GM18519 (cell line): ENCODE results near the gene NPEPL1.

Source experiments
- ATAC-seq: cut with Tn5 transposase; IDR thresholded peaks from one replicate; pipeline ENCODE4 v1.9.1; 2021; ENCODE audit warnings: mild to moderate bottlenecking, moderate library complexity; ENCODE audit not compliant: unreplicated experiment, low FRiP score

Gene NPEPL1

GRCh38 chr20:58712151-58712791 lies 19.7 kb downstream of the NPEPL1 start:
- ATAC-seq, result no peak

DNA sequence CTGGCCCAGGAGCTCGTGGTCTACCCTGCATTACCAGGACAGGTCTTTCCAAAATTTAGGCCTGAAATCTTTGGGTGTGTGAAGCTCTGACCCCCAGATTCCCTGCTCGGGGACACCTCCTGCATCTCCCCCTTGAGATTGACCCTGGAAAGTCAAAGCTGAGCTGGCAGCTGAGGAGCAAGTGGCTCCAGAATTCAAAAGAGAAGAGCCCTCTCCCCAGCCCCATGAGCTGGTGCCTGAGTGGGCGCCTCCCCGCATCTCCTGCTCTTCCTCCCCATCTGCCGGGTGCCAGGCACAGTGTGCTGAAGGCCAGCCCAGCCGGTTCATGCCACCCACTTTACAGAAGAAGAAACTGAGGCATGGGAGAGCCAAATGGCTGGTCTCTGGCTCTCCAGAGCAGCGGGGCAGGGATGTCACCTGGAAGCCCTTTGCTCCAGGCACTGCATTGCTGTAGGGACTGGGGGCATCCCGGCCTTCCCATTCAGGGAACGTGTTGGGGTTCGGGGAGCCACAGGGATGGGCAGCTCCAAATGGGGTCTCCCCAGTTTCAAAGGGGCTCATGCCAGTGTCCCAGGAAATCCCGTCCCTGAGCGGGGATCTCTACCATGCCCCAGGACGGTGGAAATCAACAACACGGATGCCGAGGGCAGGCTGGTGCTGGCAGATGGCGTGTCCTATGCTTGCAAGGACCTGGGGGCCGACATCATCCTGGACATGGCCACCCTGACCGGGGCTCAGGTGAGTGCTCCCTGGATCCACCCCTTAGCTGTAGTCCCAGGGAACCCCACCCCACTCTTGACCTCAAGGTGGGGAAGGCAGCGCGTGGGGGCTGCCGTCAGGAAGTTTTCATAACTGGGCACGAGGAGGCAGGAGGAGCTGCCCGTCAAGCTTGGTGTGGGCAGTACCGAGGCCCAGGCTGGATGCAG lies 20.5 kb downstream of the NPEPL1 start:
- ATAC-seq, result no peak

DNA sequence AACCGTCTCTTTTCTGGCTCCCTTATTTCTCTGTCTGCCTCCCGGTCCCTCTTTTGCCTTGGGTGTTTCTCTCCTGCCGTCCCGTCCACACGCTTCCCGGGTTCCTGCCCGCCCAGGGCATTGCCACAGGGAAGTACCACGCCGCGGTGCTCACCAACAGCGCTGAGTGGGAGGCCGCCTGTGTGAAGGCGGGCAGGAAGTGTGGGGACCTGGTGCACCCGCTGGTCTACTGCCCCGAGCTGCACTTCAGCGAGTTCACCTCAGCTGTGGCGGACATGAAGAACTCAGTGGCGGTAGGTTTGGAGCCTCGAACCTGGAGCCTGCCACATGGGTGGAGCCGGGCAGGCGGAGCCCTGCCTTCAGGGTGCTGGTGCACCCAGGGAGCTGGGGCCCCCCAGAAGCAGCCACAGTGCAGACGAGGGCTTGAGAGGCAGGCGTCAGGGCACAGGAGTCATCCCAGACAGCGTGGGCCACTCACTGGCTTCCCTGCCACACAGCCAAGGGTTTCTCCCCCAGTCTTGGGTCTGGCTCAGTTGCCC lies 21.3 kb downstream of the NPEPL1 start:
- no peak for ATAC-seq

DNA sequence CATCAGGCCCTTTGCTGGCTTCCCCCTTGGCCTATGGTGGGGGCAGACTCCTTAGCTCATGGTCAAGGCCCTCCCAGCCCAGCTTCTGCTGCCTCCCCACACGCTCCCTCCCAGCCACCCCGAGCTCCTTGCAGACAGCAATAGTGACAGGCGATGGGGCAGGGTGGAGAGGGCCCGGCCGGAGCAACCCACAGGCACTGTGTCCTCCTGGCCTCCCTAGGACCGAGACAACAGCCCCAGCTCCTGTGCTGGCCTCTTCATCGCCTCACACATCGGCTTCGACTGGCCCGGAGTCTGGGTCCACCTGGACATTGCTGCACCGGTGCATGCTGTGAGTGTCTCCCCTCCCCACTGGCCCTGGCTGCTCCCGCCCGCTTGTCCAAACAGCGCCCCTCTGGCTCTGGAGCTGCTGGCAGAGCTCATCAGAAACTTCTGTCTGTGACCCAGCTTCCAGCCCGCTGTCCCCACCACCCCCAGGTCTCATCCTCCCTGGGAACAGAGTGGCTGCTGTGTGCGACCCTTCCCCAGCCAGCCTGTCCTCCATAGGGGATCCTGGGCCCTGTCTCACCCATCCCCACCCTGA lies 21.8 kb downstream of the NPEPL1 start:
- ATAC-seq, result no peak

DNA sequence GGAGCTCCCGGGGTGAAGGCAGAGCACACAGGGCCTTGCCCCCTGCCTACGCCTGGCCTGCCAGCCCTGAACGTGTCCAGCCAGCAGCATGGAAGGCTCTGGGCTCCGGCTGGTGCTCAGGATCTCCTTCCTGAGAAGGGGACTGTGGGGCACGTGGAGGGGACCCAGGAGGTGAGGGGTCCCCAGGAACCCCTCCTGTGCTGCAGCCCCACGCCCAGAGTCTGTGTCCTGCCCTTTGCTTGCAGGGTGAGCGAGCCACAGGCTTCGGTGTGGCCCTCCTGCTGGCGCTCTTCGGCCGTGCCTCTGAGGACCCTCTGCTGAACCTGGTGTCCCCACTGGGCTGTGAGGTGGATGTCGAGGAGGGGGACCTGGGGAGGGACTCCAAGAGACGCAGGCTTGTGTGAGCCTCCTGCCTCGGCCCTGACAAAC lies 22.3 kb downstream of the NPEPL1 start:
- no peak for ATAC-seq

GRCh38 chr20:58715391-58715800 lies 22.8 kb downstream of the NPEPL1 start:
- ATAC-seq, result no peak

DNA sequence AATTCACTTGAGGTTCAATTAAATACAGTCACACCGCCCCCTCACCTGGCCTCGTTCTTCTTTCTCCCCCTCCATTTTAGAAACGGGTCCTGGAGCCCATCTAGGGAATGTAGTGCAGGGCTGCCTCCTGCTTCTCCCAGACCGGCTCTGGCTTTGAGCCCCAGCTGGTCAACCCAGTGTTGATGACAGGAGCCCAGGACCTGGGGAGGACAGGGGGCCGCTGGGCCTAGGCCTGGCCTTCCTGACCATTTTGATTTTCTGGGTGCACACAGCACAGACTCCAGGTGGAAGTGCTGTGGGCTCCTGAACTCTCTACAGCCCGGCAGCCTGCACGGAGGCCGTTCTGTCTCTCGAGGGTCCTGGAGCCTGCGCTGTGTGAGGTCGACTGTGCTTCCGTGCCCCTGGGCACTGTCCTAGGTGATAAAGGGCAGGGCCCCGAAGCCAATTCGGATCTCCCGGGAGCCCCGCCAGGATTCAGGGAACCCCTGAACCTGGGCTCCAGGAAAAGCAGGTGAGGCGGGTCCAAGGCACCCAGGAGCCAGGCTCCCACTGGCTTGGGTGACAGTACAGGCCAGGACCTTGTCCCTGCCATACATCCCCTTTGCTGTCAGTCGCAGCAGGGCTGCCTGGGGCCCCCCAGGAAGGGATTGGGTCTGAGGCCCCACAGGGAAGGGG lies 23.3 kb downstream of the NPEPL1 start:
- no peak for ATAC-seq

GRCh38 chr20:58716476-58717277 lies 24.1 kb downstream of the NPEPL1 start:
- no peak for ATAC-seq

GRCh38 chr20:58717278-58718091 lies 24.9 kb downstream of the NPEPL1 start:
- ATAC-seq, result no peak

- ATAC-seq, result no peak
These were observed 25.5 kb downstream of the NPEPL1 start for GRCh38 chr20:58718121-58718563.

GRCh38 chr20:58718729-58719128 lies 26.1 kb downstream of the NPEPL1 start:
- no peak for ATAC-seq

- ATAC-seq, result no peak
These were observed 26.7 kb downstream of the NPEPL1 start for GRCh38 chr20:58719258-58719657.

GRCh38 chr20:58719971-58720371 lies 27.4 kb downstream of the NPEPL1 start:
- no peak for ATAC-seq

- ATAC-seq, result no peak
These were observed 28.3 kb downstream of the NPEPL1 start for GRCh38 chr20:58720890-58721289.

DNA sequence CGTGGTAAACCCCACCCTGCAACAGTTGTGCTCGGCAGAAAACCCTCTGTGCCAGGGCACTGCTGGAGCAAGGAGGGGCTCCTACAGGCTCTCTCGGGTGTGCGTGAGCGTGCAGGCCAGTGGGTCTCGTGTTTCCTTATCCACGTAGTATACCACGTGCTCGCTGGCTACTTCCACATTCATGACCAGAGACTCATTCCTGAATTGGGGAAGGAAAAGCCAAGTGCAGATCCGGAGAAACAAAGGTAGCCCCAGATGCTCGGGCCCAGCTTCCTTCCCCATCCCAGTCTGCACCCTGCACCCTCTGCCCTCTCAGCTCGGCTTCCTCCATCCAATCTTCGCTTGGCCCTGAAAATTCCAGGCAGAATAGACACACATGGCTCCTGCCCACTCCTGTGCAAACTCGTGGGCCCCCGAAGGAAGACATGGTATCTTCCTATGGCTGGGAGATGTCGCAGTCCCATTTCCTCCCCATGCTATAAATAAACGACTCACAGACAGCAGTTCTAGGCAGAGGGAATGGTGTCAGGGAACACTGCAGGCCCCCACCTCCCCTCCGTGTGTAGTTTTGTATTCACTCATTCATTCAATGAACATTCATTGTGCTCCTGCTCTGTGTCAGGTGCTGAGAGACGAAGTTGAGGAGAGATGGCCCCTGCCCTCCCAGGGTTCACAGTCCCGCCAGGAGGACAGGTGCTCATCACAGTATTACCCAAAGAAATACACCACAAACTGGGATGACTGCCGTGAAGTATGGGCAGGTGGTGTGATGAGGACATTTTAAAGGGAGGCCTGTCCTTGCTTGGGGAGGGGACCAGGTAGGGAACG lies 29.6 kb downstream of the NPEPL1 start:
- ATAC-seq, result no peak

- no peak for ATAC-seq
These were observed 30.5 kb downstream of the NPEPL1 start for GRCh38 chr20:58722877-58723627.

DNA sequence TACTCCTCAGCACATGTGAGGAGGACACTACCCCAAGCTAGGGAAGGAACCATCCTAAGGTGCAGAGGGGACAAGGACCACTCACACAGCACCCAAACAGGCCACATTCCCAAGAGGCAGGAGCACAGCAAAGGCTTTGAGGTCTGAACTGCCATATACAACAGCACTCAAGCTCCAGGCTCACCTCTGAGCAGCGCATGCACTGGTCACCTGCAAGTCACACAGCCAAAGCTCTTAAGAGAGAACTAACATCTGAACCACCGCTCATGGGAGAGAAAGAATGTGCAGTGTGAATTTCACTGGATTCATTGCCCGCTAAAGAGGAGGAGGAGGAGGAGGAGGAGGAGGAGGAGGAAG lies 31.0 kb downstream of the NPEPL1 start:
- ATAC-seq, result no peak
